ENCODE data around the gene FNDC3A.

Gene FNDC3A

DNA sequence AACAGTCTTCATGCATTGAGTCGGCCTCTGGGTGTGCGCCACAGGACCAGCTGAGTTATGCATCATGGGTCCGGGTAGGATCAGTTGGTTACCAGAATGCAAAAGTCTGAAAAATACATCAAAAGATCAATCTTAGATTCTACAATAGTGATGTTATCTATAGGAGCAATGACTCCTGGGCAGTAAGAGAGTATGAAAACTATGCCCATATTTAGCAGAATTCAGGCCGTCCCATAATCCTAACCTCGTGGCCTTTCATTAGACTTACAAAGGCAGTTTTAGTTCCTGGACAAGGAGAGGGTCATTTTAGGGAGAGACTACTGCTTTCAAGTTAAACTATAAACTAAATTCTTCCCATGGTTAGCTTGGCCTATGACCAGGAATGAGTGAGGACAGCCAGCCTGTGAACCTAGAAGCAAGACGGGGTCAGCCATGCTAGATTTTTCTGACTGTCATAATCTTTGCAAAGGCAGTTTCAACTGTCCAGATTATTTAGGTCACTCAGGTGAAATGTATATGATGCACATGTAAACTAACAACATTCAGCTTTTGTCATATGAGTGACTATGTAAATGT, 260.2 kb downstream of the FNDC3A start:
- no peak overlapping the region for H3K27ac Mint-ChIP-seq
- H3K4me1 Mint-ChIP-seq (ENCODE audit: low read depth) = peaks cover 2% of the 10 kb centered on the region
- DNase-seq = no peak
- H3K36me3 Mint-ChIP-seq (ENCODE audit: low read depth) = no peaks in the 10 kb centered on the region
- no peak overlapping the region for H3K4me3 Mint-ChIP-seq
- H3K27me3 Mint-ChIP-seq = no peaks in the 10 kb centered on the region
- no peaks in the 10 kb centered on the region for H3K9me3 Mint-ChIP-seq

DNA sequence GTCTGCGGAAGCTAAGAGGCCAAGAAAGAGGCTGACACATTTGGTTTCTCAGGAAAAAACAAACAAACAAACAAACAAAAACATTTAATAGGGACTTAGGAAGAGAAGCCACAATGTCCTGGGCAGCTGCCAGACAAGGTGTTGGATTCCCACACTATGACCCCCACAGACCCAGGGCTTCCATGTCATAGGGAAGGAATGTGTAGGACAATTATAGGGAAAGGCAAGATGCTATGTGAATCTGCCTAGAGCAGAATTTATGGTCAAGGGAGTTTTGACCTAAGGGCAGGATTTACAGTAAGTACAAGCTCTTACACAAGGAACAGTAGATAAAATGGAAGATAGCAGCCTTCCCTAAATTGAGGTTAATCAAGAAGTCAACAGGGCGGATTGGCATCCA, 262.9 kb downstream of the FNDC3A start:
- no peaks in the 10 kb centered on the region for H3K36me3 Mint-ChIP-seq (ENCODE audit: low read depth)
- no peak overlapping the region for H3K4me3 Mint-ChIP-seq

DNA sequence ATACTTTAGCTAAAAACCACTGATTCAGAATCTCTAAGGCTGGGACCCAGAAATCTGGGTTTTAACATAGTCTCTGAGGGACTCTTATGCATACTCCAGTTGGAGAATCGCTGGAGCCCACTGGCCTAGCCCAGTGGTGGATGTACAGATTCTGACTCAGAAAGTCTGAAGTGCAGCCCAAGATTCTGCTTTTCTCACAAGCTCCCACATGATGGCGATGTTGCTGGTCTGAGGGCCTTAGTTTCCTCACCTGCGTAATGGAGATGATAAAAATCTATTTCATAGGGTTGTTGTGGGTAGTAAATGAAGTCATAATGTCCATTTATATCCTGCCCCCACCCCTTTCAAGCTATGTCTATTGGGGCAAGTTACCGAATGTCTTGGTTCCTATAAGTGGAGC, 264.3 kb downstream of the FNDC3A start:
- Mint-ChIP-seq H3K36me3 (ENCODE audit: low read depth) (no peaks in the 10 kb centered on the region), H3K4me3 (no peak overlapping the region), H3K27me3 (no peaks in the 10 kb centered on the region), H3K27ac (no peak overlapping the region), H3K4me1 (ENCODE audit: low read depth) (peaks cover 2% of the 10 kb centered on the region), H3K9me3 (no peaks in the 10 kb centered on the region)
- no peak for DNase-seq

More for the DNA sequence above, 262.9 kb downstream of the FNDC3A start:
- Mint-ChIP-seq H3K4me1 (ENCODE audit: low read depth) (peaks cover 2% of the 10 kb centered on the region), H3K9me3 (no peaks in the 10 kb centered on the region), H3K27ac (no peak overlapping the region), H3K27me3 (no peaks in the 10 kb centered on the region)
- no peak for DNase-seq

DNA sequence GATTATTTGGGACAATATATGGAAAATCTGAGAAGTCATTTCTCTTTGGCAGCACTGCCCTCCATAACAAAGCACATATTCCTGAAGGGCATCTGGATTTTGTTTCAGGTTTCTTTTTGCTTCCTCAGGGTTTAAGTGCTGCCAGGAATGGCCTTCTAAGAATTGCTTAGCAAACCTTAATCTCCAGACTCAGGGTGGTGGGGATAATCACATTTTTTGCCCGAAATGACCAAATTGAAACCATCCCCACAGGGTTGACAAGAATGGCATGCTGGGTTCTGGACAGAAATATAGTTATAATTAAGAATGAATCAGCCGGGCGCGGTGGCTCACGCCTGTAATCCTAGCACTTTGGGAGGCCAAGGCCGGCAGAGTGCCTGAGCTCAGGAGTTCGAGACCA, 265.6 kb downstream of the FNDC3A start:
- H3K9me3 Mint-ChIP-seq = no peaks in the 10 kb centered on the region
- DNase-seq = no peak
- H3K36me3 Mint-ChIP-seq (ENCODE audit: low read depth) = no peaks in the 10 kb centered on the region
- H3K27ac Mint-ChIP-seq = no peak overlapping the region
- no peak overlapping the region for H3K4me3 Mint-ChIP-seq
- H3K27me3 Mint-ChIP-seq = no peaks in the 10 kb centered on the region
- peaks cover 2% of the 10 kb centered on the region for H3K4me1 Mint-ChIP-seq (ENCODE audit: low read depth)

DNA sequence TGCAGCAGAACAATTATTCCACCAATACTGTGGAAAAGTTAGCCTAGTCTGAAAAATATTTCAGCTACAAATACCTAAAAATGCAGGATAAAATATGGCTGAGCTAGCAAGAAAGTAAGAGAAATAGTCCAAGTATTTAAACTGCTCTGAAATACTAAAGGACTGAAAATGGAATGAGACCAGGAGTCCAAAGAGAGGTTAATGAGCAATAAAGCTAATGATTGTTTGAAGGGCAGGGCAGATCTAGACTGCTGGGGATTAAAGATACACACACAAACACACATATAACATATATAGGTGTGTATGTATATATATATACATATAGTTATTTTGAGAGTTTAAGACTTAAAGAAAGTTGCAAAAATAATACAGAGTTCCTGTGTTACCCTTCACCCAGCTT, 269.4 kb downstream of the FNDC3A start:
- Mint-ChIP-seq H3K27me3 (no peaks in the 10 kb centered on the region), H3K27ac (no peak overlapping the region), H3K36me3 (ENCODE audit: low read depth) (peaks cover 26% of the 10 kb centered on the region), H3K4me3 (no peak overlapping the region), H3K4me1 (ENCODE audit: low read depth) (peaks cover 24% of the 10 kb centered on the region), H3K9me3 (no peaks in the 10 kb centered on the region)
- DNase-seq = no peak

DNA sequence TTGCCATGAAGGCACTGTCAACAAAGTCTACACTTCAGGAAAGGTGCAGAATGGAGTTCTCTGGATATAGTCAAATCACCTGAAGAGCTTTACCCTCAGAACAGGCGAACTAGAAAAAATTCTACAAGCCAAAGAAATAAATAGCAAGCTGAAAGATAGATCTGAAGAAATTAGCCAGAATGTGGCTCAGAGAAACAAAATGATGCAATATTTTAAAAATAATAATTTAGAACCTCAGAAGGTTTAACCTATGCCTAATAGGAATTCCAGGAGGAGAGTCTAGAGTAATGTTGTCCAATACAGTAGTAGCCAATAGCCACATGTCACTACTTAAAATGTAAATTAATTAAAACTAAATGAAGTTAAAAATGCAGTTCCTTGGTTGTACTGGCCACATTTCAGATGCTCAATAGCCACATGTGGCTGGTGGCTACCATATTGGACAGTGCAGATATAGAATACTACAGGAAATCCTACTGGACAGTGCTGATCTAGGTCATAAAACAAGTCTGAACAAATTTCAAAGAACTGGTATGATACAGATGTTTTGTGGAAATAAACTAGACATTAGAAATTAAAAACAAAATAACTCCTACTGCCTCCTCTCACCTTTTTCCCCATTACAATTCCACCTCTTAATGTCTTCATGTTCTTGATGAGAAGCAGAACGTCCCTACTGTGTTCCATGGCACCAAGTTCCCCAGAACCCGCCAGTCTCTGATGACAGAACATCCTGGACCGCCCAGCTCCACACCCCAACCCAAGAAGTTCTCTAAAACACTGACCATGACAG, 271.3 kb downstream of the FNDC3A start:
- H3K27ac Mint-ChIP-seq = peak overlapping the region; percentile 96
- H3K9me3 Mint-ChIP-seq = no peaks in the 10 kb centered on the region
- H3K36me3 Mint-ChIP-seq (ENCODE audit: low read depth) = peaks cover 41% of the 10 kb centered on the region
- H3K27me3 Mint-ChIP-seq = no peaks in the 10 kb centered on the region
- H3K4me3 Mint-ChIP-seq = peak overlapping the region; percentile 95
- H3K4me1 Mint-ChIP-seq (ENCODE audit: low read depth) = peaks cover 35% of the 10 kb centered on the region
- DNase-seq = no peak

DNA sequence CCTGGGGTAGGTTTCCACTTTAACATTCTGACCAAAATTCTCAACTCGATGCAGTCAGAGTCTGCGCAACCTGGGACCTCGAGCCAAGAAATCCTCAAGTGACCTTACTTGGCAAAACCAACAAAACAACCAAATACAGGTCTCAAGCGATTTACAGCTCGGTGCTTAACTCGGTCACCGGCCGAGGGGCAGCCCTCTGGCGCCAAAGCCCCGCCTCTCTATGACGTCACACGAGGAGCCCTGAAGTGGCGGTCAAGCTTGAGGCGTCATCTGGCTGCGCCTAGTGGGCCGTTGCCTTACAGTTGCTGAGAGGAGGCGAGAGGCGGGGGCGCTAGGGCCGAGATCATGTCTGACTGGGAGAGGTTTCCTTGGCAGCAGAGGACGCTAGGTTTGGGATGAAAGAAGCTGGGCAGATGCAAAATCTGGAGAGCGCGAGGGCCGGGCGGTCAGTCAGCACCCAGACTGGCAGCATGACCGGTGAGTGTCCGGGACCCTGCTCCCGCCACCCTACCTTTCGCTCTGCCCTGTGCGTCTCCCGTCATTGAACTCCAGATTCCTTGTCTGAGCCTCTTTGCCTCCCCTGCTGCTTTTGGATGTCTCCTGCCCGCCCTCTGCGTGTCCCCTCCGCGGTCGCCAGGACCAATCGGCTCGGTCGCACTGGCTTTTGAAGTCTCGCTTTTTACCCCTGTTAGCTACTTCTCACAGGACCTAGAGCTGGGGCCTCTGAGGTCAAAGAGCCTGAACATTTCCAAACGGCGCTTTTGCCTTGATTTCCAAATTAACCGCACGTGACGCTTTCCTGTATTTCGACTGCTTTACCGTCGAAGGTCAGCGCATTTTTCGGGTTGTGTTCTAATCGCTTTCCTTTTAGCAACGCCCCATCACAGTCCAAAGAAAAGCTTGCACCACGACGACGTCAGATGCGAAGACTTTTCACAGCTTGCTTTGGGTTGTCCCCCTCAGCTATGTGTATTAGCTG, 272.2 kb downstream of the FNDC3A start, which contains the start of gene CDADC1:
TSS of gene CDADC1 (plus strand) at position 283 of the 979 bp plus-strand sequence. CDS start at position 396, 113 bp downstream.
- Mint-ChIP-seq H3K27ac (peak within 1 kb of the TSS; percentile 96), H3K4me1 (ENCODE audit: low read depth) (peaks cover 39% of the 10 kb centered on the region), H3K4me3 (peak within 1 kb of the TSS; percentile 95), H3K36me3 (ENCODE audit: low read depth) (peaks cover 45% of the 10 kb centered on the region), H3K9me3 (no peaks in the 10 kb centered on the region), H3K27me3 (no peaks in the 10 kb centered on the region)
- peak; percentile 94 for DNase-seq

DNA sequence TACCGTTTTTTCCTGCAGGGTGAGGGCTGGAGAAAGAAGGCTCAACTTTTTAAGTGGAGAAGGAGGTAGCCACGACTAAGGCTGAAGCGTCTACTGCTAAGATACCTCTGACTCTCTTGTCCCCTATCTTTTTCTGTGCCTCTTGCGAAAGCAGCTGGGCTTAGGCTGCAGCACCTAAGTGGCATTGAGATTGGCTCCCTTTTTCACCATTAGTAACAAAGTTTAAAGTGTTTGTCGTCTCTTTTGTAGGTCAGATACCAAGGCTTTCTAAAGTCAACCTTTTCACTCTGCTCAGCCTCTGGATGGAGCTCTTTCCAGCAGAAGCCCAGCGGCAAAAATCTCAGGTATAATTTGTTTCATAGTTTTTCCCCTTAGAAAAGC, 272.9 kb downstream of the FNDC3A start:
- no peak for DNase-seq
- peak overlapping the region; percentile 96 for H3K27ac Mint-ChIP-seq
- peak overlapping the region; percentile 95 for H3K4me3 Mint-ChIP-seq
- H3K9me3 Mint-ChIP-seq = no peaks in the 10 kb centered on the region
- H3K27me3 Mint-ChIP-seq = no peaks in the 10 kb centered on the region
- peaks cover 49% of the 10 kb centered on the region for H3K36me3 Mint-ChIP-seq (ENCODE audit: low read depth)
- H3K4me1 Mint-ChIP-seq (ENCODE audit: low read depth) = peaks cover 45% of the 10 kb centered on the region

DNA sequence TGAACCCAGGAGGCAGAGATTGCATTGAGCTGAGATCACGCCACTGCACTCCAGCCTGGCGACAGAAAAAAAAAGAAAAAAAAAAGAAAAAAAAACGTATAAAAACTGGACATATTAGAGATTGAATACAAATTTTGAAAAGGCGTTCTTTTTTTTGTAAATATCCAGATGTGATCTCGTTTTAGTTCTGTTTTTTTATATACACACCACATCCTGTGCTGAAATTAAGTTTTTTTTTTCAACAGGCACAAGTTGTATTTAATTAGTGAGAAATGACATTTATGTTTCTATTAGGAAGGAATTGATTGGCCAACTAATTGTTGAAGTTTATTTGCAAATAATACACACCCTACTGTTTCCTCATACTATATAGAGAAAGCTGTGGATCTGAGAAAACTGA, 275.6 kb downstream of the FNDC3A start:
- Mint-ChIP-seq H3K27me3 (no peaks in the 10 kb centered on the region), H3K27ac (no peak overlapping the region), H3K4me1 (ENCODE audit: low read depth) (peaks cover 67% of the 10 kb centered on the region), H3K36me3 (ENCODE audit: low read depth) (peaks cover 75% of the 10 kb centered on the region), H3K9me3 (no peaks in the 10 kb centered on the region), H3K4me3 (no peak overlapping the region)
- DNase-seq = no peak

DNA sequence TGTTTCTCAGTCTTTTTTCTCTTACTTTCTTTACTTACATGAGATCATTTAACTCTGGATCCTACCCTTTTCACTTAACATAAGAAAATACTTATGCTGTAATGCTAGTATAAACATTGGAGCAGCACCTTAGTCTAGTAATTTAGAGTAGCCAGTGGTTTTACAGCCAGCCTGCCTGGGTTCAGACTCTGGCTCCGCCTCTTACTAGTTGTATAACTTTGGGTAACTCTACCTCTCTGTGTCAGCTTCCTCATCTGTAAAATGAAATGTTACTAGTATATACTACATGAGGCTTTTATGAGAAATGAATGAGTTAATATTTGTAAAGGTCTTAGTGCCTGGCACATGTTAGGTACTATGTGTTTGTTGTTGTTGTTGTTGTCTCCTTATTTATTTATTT, 277.6 kb downstream of the FNDC3A start:
- no peaks in the 10 kb centered on the region for H3K27me3 Mint-ChIP-seq
- no peak for DNase-seq
- H3K4me3 Mint-ChIP-seq = no peak overlapping the region
- no peak overlapping the region for H3K27ac Mint-ChIP-seq
- H3K4me1 Mint-ChIP-seq (ENCODE audit: low read depth) = peaks cover 75% of the 10 kb centered on the region
- no peaks in the 10 kb centered on the region for H3K9me3 Mint-ChIP-seq
- peaks cover 84% of the 10 kb centered on the region for H3K36me3 Mint-ChIP-seq (ENCODE audit: low read depth)

DNA sequence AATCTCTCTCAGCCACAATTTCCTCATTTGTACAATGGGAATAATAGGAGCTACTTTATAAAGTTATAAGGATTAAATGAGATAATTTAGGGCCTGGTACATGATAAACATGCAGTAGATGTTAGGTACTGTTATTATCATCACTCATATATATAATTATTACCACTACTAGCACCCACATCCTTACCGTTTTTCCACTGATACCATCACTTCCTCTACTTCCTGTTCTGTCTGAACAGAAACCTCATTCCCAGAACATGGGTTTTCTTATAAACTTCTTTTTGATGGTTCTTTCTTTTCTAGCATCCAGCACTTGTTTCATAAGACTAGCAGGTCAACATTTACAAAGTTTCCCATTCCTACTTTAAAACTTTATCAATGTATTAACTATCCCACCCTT, 278.3 kb downstream of the FNDC3A start:
- no peak for DNase-seq
- Mint-ChIP-seq H3K4me1 (ENCODE audit: low read depth) (peaks cover 73% of the 10 kb centered on the region), H3K27me3 (no peaks in the 10 kb centered on the region), H3K36me3 (ENCODE audit: low read depth) (peaks cover 82% of the 10 kb centered on the region), H3K27ac (peak overlapping the region; percentile 55), H3K9me3 (no peaks in the 10 kb centered on the region), H3K4me3 (no peak overlapping the region)

DNA sequence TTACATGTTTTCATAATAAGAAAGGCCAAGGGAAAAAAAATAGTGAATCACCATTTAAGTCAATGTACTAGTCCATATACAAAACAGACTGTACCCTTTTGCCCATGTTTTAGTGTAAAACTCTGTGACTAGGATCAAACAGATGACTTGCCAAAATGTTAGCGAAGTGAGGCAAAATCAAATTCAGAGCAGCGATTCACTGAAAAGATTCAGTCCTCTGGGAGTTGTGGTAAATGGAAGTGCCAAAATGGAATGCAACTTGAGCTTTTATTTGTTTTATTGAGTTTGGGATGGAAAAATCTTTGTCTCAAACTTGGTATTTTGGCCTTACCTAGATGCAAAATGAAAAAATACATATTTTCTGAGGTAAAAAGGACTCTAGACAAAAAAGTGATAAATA, 281.1 kb downstream of the FNDC3A start:
- Mint-ChIP-seq H3K27me3 (no peaks in the 10 kb centered on the region), H3K36me3 (ENCODE audit: low read depth) (peaks cover 86% of the 10 kb centered on the region), H3K4me1 (ENCODE audit: low read depth) (peaks cover 53% of the 10 kb centered on the region), H3K9me3 (no peaks in the 10 kb centered on the region), H3K4me3 (no peak overlapping the region), H3K27ac (no peak overlapping the region)
- DNase-seq = no peak

DNA sequence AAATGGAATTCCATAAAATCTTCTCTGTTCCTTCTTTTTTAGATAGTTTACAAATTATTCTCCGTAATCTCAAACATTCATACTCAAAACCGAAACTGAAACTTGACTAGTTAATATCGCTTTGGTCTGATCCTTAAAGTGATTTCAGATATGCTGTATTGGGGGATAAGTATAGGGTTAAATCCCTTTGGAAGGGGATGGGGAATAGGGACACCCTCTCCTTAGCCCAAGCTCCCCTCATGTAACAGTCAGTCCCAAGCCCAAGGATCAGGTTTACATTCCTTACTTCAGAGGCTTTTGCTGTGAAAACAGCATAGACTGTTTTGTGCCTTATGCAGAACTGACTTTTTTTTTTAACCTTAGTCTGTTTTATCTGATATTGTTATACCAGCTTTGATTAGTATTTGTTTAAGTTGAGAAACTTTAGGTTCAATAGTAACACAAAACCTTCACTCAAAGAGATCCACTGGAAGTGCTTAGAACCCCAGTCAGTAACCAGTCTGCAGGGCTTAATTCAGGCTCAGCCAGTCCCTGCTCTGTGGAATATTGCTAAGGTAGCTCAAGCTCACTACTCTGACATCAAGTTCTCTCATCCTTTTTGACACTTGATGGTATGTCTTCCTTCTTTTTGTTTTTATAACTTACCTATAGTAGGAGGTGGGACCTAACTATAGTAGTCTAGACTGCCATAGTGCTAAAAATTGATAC, 282.5 kb downstream of the FNDC3A start:
- DNase-seq = no peak
- H3K36me3 Mint-ChIP-seq (ENCODE audit: low read depth) = peaks cover 85% of the 10 kb centered on the region
- H3K27me3 Mint-ChIP-seq = no peaks in the 10 kb centered on the region

More for the DNA sequence above, 282.5 kb downstream of the FNDC3A start:
- peaks cover 48% of the 10 kb centered on the region for H3K4me1 Mint-ChIP-seq (ENCODE audit: low read depth)
- peak overlapping the region; percentile 67 for H3K27ac Mint-ChIP-seq
- peak overlapping the region; percentile 71 for H3K4me3 Mint-ChIP-seq
- no peaks in the 10 kb centered on the region for H3K9me3 Mint-ChIP-seq

Data from activated T-cell treated with anti-CD3 and anti-CD28 coated beads, Interleukin-2, amount 50 U/mL, for 24 hours (primary cell).